NCI-H1092 (cell line): Measurements from ENCODE around the gene PTGFRN.

Experiments
- DNase-seq: peaks from one replicate; lab custom pipeline; 2025; lab: John Stamatoyannopoulos, UW

PTGFRN gene

GRCh38 chr1:117001254-117001927 lies 91.7 kb downstream of the PTGFRN start, which contains the start of gene CD101:
Gene CD101 (plus strand): TSS chr1:117001760. CDS start chr1:117001818, 58 bp downstream.
- no peak for DNase-seq

- no peak for DNase-seq
Measured at GRCh38 chr1:117003223-117003875, 93.6 kb downstream of the PTGFRN start.

- no peak for DNase-seq
Measured at GRCh38 chr1:117007719-117008013, 98.0 kb downstream of the PTGFRN start.

- no peak for DNase-seq
Measured at GRCh38 chr1:117008656-117009055, 98.9 kb downstream of the PTGFRN start.

- DNase-seq: no peak
Measured at GRCh38 chr1:117009132-117009531, 99.4 kb downstream of the PTGFRN start.

GRCh38 chr1:117010310-117010969 lies 100.7 kb downstream of the PTGFRN start:
- DNase-seq: no peak

GRCh38 chr1:117011334-117011733 lies 101.6 kb downstream of the PTGFRN start:
- no peak for DNase-seq

- no peak for DNase-seq
Measured at GRCh38 chr1:117013309-117013858, 103.7 kb downstream of the PTGFRN start.

GRCh38 chr1:117014209-117014608 lies 104.5 kb downstream of the PTGFRN start:
- no peak for DNase-seq

GRCh38 chr1:117015724-117016123 lies 106.0 kb downstream of the PTGFRN start:
- DNase-seq: no peak

- no peak for DNase-seq
Measured at GRCh38 chr1:117017062-117017461, 107.3 kb downstream of the PTGFRN start.

- DNase-seq: no peak
Measured at GRCh38 chr1:117017648-117018047, 107.9 kb downstream of the PTGFRN start.

- DNase-seq: no peak
Measured at GRCh38 chr1:117020526-117021156, 110.9 kb downstream of the PTGFRN start.

GRCh38 chr1:117022114-117022513 lies 112.4 kb downstream of the PTGFRN start:
- no peak for DNase-seq

- no peak for DNase-seq
Measured at GRCh38 chr1:117025568-117025967, 115.9 kb downstream of the PTGFRN start.

GRCh38 chr1:117026361-117026760 lies 116.6 kb downstream of the PTGFRN start:
- DNase-seq: no peak

- DNase-seq: no peak
Measured at GRCh38 chr1:117029685-117030084, 120.0 kb downstream of the PTGFRN start.

GRCh38 chr1:117030271-117030877 lies 120.7 kb downstream of the PTGFRN start:
- no peak for DNase-seq

GRCh38 chr1:117032266-117032665 lies 122.5 kb downstream of the PTGFRN start:
- no peak for DNase-seq

GRCh38 chr1:117032681-117033539 lies 123.2 kb downstream of the PTGFRN start:
- no peak for DNase-seq

- no peak for DNase-seq
Measured at GRCh38 chr1:117033772-117034171, 124.1 kb downstream of the PTGFRN start.
